HG02981 (cell line): Measurements from ENCODE around the gene SLC32A1.

ENCODE experiments used
- ATAC-seq: cut with Tn5 transposase; IDR thresholded peaks from one replicate; pipeline ENCODE4 v1.9.1; 2021; ENCODE audit warnings: mild to moderate bottlenecking, moderate library complexity; ENCODE audit not compliant: unreplicated experiment

Gene SLC32A1

DNA sequence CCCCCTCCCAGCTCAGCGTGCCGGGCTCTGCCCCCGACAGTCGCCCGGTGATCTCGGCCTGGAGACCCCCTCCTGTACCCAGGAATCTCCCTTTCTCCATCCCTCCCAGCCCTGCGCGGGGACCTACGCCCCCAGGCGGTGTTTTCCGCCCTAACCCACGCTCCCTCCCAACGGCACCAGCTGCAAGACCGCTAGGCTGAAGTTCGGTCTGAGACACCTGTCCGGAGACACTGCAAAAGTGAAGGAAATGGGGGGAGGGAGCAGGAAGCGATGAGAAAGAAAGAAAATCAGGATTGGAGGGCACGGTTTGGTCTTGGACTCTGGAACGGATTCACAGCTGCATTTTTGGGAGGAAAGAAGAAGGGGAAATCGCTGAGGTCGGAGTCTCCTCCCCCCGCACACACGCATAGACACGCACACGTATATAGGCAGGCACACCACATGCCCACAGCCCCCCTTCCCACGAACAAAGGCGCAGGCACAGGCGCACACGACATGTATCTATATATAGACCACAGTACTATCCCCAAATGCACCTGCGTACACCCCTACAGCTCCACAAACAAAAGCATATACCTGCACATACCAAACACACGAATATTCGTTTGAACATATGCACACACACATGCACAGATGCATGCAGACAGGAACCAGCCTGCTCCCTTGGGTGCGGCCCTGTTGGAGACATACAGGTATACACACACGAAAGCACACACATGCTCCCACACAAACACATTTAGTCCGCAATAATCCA, 1.0 kb downstream of the SLC32A1 start:
- ATAC-seq: no peak

DNA sequence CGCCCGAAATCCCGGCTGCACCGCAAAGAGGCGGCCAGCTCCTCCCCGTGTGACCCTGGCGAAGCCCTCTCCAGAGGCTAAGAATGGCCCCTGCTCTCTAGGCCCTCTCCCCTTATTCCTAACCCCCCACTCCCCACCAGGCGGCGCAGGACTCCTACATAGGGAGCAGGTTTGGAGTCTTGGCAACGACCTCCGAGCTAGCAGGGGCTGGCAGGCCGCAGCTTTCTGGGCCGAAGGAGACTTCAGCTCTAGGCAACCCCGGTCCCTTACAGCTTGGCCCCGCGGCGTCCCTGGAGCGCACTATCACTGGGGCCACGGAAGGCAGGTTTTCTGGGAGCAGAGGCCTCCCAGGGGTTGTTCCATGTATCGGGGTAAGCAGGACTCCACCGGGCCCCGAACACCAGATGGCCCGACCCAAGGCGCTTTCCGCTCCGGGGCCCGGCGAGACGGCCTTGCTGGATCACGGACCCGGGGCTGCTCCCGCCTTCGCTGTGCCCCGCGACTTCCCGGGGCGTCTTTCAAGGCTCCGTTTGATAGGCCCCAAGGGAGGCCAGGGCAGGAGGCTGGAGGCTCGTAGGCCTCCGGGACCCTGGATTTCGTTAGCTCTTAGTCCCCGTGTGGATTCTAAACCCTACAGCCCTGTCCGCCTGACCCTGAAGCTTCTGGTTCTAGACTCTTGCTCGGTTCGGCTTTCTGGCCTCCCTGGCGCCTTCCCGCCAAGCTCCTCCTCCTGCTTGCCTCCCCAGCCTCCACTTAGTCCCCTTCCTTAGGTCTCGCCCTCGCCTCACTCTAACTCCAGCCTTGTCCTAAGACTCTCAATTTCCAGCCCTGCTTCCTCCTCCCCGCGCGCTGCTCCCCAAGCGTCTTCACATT, 1.9 kb downstream of the SLC32A1 start:
- ATAC-seq: no peak

DNA sequence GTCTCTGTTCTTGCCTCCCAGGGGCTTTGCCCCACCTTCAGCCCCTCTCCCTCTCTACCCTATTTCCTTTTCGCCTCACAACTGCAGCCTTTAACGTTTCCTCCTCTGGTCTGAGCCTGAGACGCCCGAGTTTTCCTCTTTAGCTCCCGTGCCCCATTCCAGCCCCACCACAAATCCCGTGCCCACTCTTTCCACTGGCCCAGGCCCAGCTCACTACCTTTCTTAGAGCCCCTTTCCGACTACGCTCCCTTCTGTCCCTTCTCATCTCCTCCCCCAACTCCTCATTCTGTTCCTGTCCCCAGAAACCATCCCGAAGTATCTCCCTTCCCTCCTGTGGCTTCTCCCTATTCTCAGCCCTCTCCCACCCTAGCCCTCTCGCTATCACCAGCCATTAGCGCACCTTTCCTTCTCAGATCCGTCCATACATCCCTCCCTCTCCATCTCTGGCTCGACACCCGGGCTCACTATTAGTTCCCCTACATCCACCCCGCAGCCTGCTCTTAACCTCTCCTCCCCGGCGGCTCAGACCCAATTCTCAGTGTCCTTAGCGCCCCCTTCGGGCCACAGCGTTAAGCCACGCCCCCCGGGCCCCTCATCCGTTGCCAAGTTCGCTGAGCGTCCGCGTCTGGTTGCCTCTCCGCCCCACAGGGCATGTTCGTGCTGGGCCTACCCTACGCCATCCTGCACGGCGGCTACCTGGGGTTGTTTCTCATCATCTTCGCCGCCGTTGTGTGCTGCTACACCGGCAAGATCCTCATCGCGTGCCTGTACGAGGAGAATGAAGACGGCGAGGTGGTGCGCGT, 2.7 kb downstream of the SLC32A1 start:
- no peak for ATAC-seq

DNA sequence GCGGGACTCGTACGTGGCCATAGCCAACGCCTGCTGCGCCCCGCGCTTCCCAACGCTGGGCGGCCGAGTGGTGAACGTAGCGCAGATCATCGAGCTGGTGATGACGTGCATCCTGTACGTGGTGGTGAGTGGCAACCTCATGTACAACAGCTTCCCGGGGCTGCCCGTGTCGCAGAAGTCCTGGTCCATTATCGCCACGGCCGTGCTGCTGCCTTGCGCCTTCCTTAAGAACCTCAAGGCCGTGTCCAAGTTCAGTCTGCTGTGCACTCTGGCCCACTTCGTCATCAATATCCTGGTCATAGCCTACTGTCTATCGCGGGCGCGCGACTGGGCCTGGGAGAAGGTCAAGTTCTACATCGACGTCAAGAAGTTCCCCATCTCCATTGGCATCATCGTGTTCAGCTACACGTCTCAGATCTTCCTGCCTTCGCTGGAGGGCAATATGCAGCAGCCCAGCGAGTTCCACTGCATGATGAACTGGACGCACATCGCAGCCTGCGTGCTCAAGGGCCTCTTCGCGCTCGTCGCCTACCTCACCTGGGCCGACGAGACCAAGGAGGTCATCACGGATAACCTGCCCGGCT, 3.4 kb downstream of the SLC32A1 start:
- ATAC-seq: no peak

DNA sequence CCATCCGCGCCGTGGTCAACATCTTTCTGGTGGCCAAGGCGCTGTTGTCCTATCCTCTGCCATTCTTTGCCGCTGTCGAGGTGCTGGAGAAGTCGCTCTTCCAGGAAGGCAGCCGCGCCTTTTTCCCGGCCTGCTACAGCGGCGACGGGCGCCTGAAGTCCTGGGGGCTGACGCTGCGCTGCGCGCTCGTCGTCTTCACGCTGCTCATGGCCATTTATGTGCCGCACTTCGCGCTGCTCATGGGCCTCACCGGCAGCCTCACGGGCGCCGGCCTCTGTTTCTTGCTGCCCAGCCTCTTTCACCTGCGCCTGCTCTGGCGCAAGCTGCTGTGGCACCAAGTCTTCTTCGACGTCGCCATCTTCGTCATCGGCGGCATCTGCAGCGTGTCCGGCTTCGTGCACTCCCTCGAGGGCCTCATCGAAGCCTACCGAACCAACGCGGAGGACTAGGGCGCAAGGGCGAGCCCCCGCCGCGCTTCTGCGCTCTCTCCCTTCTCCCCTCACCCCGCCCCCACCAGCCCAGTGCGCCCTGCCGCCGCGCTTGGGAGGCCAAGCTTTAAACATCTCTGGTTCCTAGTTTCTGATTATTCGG, 4.0 kb downstream of the SLC32A1 start:
- no peak for ATAC-seq

DNA sequence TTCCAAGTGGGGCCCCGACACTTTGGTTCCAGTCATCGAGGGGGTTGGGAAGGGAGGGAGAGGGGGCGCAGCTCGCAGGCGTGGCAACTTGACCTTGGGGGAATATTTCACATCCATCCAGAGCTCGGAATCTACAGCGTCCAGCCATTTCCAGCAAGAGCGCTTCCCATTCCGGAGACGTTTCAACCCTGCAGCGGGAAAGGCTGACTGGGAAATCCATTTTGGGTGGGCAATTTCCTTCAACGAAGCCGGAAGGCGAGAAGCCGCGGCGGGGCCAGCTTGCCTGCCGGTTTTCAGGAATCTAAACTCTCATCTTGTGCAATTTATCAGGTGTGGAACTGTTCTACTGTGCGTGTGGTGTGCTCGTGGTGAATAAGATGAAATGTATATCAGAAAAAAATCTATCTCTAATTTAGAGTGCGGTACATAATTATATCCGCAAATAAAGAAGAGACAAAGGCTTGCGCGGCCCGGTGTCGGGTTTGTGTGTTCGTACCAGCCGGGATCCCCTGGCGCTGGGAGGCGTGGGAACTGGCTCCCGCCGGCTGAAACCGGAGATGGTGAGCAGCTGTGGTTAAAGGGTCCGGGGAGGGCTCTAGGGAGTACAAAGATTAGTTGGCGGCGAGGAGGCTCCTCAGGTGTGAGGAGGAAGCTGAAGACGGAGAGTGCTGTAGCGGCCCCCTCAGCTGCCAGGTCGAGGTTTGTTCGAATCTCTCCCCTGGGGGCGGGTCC, 4.8 kb downstream of the SLC32A1 start:
- no peak for ATAC-seq

DNA sequence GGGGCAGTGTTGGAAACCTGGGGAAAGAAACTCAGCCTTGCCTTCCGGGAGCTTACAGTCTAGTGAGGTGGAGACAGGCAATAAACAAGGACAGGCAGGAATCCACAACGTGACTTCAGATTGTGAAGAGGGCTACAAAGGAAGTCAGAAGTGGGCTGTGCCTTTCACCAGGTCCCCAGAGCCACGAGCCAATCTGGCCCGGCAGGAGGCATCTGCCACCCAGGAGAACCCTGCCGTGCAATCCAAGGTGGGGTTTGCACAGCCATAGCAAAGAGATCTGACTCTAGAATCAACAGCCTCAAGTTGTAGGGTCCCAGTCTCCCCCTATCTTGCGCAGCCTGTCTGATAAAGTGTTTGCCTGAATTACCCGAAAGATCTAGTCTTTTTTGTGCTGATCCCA, 5.5 kb downstream of the SLC32A1 start:
- no peak for ATAC-seq

DNA sequence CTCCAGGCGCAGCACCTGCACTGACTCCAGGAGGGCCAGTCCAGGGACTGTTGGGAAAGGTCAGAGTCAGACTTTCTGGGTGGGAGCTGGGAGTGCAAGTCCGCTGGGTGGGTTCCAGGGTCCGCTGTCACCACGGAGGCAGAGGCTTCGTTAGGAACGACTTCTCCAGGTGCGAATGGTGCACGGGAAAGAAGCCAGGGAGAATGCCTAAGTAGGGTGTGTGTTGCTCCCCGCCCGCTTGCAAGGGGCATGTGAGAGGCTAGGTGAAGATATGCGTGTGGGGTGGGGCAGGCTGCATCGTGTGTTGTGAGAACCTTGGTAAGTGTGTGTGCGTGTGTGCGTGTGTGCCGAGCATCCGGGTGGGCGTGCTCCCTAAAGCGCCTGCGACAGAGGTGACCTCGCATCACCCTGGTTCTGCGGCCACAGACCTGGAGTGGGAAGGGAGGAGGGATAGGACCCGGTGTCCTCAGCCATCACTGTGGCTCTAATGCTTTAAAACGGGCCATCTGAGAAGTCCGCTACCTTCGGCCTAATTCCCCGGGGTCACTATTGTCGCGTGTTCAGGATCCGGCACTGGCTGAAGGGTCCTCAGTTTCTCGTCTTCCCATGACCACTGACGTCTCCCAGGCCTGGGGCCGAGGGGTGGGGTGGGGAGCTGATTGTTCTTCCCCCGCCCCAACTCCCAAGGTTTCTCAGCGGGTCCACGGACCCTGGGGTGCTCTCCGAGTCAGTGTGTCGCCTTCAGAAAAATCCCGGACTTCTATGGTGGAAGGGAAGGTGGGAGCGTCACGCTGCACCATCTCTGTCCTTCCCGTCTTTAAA, 6.1 kb downstream of the SLC32A1 start:
- ATAC-seq: no peak

DNA sequence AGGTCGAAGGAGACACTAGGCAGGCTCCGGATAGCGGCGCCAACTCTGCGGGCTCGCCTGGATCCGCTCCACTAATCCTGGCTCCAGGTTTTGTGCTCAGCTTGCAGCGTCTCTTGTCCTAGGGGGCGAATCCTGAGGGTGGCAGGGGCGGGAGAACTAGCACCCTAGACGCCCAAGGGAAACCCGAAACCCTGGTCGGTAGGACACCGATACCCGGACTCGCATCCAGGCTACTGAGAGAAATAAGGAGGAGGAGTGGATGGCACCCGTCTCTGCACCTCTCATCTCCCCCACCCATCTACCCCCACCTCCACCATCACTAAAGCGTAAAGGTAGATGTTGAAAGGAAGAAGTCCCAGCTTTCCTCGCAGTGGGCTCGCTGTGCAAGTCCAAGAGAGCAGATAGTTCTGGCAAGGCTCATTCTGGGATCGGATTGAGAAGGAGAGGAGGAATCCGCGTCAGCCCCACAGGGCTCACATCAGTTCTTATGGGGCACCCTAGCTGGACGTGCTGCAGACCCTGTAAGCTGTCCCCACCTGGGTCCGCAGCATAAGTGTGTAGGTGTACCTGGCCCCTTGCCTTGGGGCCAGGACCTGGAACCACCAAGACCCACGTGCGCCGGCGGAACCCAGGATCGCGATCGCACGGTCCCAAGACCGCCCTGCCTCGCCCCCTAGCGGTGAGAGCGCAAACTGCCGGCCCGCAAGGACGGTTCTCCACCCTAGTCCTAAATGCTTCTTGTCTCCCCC, 6.9 kb downstream of the SLC32A1 start:
- peak; percentile 49 for ATAC-seq

DNA sequence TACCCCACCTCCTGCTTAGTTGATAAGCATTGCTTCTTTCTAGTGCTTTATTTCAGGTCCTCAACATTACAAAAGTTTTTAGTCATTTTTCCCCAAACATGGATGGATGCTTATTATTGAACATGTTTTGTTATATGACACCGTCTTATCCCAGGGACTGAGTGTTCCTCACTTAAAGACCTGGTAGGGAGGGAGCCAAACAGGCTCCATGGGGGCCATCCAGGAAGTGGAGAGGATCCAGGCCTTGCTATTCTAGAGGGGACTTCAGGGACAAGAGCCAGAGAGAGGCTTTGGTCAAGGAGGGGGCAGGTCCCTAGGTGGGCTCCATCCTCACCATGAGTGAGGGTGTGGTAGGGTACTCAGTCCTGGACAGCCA, 7.4 kb downstream of the SLC32A1 start:
- ATAC-seq: no peak

DNA sequence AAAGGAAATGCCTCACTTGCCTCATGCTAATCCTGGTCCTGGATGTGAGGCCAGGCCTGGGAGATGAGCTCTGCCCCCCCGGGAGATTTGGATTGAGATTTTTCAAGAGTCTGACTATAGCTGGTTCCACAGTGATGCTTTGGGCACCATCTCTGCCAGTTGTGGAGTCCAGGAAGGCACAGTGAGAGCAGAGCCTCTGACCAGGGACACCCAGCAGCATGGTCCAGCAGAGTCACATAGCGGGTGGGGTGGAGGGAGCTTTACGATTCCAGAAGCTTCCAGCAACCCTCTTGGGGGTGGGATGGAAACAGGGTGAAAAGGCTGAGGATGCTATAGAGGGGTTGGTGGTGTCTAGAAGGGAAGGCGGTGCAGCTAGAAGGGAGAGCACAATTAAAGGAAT, 8.7 kb downstream of the SLC32A1 start:
- no peak for ATAC-seq

DNA sequence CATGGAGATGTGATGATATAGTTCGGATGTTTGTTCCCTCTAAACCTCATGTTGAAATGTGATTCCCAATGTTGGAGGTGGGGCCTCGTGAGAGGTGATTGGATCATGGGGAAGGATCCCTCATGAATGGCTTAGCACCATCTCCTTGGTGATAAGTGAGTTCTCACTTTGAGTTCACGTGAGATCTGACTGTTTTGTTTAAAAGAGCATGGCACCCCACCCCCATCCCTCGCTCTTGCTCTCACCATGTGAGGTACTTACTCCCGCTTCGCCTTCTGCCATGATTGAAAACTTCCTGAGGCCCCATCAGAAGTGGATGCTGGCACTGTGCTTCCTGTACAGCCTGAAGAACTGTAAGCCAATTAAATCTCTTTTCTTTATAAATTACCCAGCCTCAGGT, 10.9 kb downstream of the SLC32A1 start:
- ATAC-seq: no peak

DNA sequence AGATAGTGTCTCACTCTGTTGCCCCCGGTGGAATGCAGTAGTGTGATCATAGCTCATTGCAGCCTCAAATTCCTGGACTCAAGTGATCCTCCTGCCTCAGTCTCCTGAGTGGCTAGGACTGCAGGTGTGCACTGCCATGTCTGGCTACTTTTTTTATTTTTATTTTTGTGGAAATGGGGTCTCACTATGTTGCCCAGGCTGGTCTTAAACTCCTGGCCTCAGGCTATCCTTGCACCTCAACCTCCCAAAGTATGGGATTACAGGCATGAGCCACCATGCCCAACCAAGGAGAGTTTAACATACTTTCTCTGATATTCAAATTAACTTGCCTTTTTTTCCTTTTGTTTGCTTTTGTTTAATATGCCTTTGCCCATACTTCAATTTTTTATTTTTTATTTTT, 13.6 kb downstream of the SLC32A1 start:
- ATAC-seq: no peak

DNA sequence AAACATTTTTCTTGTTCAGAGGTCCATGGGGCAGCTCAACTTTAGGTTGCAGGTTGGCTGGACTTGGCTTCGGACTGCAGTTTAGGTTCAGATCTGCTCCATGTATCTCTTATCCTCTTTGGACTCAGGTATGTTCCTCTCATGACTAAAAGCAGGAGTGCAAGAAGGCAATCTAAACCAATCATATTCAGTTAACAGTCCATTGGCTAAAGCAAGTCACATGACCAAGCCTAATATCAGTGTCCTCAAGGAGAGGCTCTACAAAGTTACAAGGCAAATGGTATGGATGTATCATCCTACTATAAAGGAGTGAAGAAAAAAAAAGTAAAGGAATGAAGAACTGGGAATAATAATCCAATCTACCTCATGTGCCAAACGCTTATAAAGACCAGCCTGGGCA, 21.5 kb downstream of the SLC32A1 start:
- ATAC-seq: no peak

DNA sequence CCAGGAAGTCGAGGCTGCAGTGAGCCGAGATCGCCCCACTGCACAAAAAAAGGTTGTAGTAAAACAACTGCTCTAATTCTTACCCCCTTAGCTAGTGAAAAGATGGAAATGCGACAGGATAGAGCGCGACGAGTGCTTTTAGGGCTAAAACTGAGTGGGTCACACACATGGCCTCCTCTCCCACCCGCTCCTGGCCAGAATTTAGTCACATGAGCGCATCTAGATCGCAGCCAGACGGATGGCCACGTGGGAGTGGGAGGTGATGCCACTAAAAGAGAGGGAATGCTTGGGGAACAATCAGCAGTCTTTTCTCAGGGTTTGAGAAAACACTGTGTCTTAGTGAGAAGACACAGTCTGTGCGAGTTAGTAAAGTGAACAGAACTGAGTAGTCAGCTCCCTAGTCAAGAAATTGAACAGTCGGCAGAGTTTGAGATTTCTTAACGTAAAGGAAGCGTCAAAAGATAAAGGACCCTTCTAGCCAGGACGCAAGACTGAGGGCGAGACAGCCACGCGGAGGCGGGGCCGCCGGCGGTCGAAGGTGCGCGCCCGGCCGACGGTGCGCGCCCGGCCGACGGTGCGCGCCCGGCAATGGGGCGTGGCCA, 23.3 kb downstream of the SLC32A1 start:
- ATAC-seq: no peak

DNA sequence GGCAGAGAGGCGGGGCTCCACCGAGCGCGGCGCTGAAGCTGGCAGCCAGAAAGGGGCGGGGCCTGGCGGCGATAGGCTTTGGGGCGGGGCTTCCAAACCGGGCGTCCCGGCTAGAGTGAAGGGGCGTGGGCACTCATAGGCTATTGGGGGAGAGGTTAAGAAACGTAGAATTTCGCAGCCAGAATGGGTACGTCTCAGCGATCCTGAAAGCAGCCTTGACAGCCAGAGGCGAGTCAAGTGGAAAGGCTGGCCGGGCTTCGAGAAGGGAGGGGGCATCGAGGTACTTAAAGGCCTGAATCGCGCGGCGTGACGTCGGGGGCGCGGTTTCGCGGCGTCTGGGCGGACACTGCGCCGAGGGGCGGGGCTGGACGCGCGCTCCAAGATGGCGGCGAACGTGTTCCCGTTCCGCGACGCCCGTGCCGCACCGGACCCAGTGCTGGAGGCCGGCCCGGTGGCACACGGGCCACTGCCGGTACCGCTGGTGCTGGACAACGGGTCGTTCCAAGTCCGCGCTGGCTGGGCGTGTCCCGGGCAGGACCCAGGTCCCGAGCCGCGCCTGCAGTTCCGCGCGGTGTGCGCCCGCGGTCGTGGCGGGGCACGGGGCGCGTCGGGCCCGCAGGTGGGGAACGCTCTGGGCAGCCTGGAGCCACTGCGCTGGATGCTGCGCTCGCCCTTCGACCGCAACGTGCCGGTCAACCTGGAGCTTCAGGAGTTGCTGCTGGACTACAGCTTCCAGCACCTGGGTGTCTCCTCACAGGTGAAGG, 24.0 kb downstream of the SLC32A1 start, which contains the start of gene ACTR5:
ACTR5 (plus strand) TSS at position 364 of the 764 bp plus-strand sequence; CDS start at position 383, 19 bp downstream.
- ATAC-seq: peak; percentile 85

DNA sequence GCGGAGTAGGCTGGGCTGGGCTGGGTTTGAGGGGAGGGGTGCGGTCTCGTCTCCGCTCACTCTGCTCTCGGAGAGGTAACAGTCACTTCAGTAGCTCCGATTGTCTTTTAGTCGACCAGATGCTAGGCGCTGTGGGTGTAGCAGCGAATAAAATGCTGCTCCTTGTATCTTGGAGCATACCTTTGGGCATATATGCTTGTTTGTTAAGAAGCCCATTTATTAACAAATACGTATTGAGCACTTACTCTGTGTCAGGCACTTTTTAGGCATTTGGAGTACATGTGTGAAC, 24.5 kb downstream of the SLC32A1 start:
- ATAC-seq: peak; percentile 36
